Activated T-helper 2 cell treated with anti-CD3 and anti-CD28 coated beads, Interferon-gamma antibody, Interleukin-2, Interleukin-4, amounts not matched to agents 10 μg/mL and 5 μg/mL and 100 μg/mL, durations not matched to agents 14 hours and 24 hours and 36 hours (primary cell): ENCODE measurements around the gene KIAA0232. TPM values are rescaled to one million over a fixed set of nuclear protein-coding genes. Genes with fewer than 3 reads are reported as not detected.
"Not testable (repeated sequence)": the region's sequence is repeated elsewhere in the genome, so short reads cannot be mapped to it uniquely, and the experiment has no call there.

ENCODE experiments used
- DNase-seq: peaks from one replicate; pipeline ENCODE4 v3.0.0; 2021; ENCODE audit warnings: low spot score
- H3K27ac Mint-ChIP-seq: one replicate; pipeline ENCODE4 v1.8.0; 2021; ENCODE audit warnings: mixed read lengths
- H3K27me3 Mint-ChIP-seq: one replicate; pipeline ENCODE4 v1.8.0; 2021; ENCODE audit warnings: low read depth, mixed read lengths
- H3K36me3 Mint-ChIP-seq: one replicate; pipeline ENCODE4 v1.8.0; 2021; ENCODE audit warnings: low read depth, mixed read lengths
- H3K4me1 Mint-ChIP-seq: one replicate; pipeline ENCODE4 v1.8.0; 2021; ENCODE audit warnings: low read depth, mixed read lengths
- H3K4me3 Mint-ChIP-seq: one replicate; pipeline ENCODE4 v1.8.0; 2021; ENCODE audit warnings: low read depth, mild to moderate bottlenecking, moderate library complexity, mixed read lengths
- H3K9me3 Mint-ChIP-seq: one replicate; pipeline ENCODE4 v1.8.0; 2021; ENCODE audit warnings: mixed read lengths
- intact Hi-C: fragments of 100-400 bp; cut with micrococcal nuclease; formaldehyde crosslinking; loops from one replicate; pipeline ENCODE4 v1.15.1; 2023
- total RNA-seq: library from RNA; stranded (reverse); gene quantifications from 2 replicates; pipeline ENCODE4 v1.2.3, GENCODE V29; 2022

KIAA0232 gene
- total RNA-seq, 1 donor from 2014 or later: 13.6 TPM

- peak; percentile 86 for DNase-seq
- peak overlapping the region; percentile 79 for H3K4me3 Mint-ChIP-seq
- H3K4me1 Mint-ChIP-seq: peaks cover 55% of the 10 kb centered on the region
- no peaks in the 10 kb centered on the region for H3K9me3 Mint-ChIP-seq
- peak overlapping the region; percentile 75 for H3K27ac Mint-ChIP-seq
- intact Hi-C loops: loop anchor here (2.0 to 5.0 kb wide), 4 partner anchors 89 to 203 kb away; partner anchors contain the start of gene TBC1D14
- H3K27me3 Mint-ChIP-seq: no peaks in the 10 kb centered on the region
- peaks cover 13% of the 10 kb centered on the region for H3K36me3 Mint-ChIP-seq
Measured at GRCh38 chr4:6783111-6783981, 819 bp downstream of the KIAA0232 start.

- Mint-ChIP-seq H3K4me1 (peaks cover 45% of the 10 kb centered on the region), H3K36me3 (peaks cover 18% of the 10 kb centered on the region), H3K9me3 (no peaks in the 10 kb centered on the region), H3K27me3 (no peaks in the 10 kb centered on the region), H3K27ac (no peak overlapping the region), H3K4me3 (peak overlapping the region; percentile 15)
- intact Hi-C loops: no loop called here
- no peak for DNase-seq
Measured at GRCh38 chr4:6785572-6785925, 3.0 kb downstream of the KIAA0232 start.

- Mint-ChIP-seq H3K36me3 (peaks cover 39% of the 10 kb centered on the region), H3K4me1 (peaks cover 49% of the 10 kb centered on the region), H3K4me3 (no peak overlapping the region), H3K9me3 (peaks cover 8% of the 10 kb centered on the region), H3K27me3 (no peaks in the 10 kb centered on the region), H3K27ac (peak overlapping the region; percentile 4)
- DNase-seq: no peak
- intact Hi-C loops: no loop called here
Measured at GRCh38 chr4:6788123-6788522, 5.6 kb downstream of the KIAA0232 start.

- H3K4me3 Mint-ChIP-seq, intact Hi-C loops, H3K27ac Mint-ChIP-seq, H3K9me3 Mint-ChIP-seq, DNase-seq, H3K27me3 Mint-ChIP-seq: not testable (repeated sequence)
- H3K36me3 Mint-ChIP-seq: peaks cover 56% of the 10 kb centered on the region
- H3K4me1 Mint-ChIP-seq: peaks cover 48% of the 10 kb centered on the region
Measured at GRCh38 chr4:6791245-6791644, 8.7 kb downstream of the KIAA0232 start.

- DNase-seq, H3K9me3 Mint-ChIP-seq, intact Hi-C loops, H3K27me3 Mint-ChIP-seq, H3K4me3 Mint-ChIP-seq: not testable (repeated sequence)
- peak overlapping the region; percentile 51 for H3K27ac Mint-ChIP-seq
- H3K36me3 Mint-ChIP-seq: peaks cover 60% of the 10 kb centered on the region
- peaks cover 52% of the 10 kb centered on the region for H3K4me1 Mint-ChIP-seq
Measured at GRCh38 chr4:6791796-6792195, 9.3 kb downstream of the KIAA0232 start.

- Mint-ChIP-seq H3K27ac (no peak overlapping the region), H3K9me3 (peaks cover 8% of the 10 kb centered on the region), H3K36me3 (peaks cover 51% of the 10 kb centered on the region), H3K4me1 (peaks cover 47% of the 10 kb centered on the region), H3K27me3 (no peaks in the 10 kb centered on the region), H3K4me3 (no peak overlapping the region)
- no peak for DNase-seq
- intact Hi-C loops: no loop called here
Measured at GRCh38 chr4:6794189-6794588, 11.7 kb downstream of the KIAA0232 start.

- Mint-ChIP-seq H3K4me3 (no peak overlapping the region), H3K36me3 (peaks cover 47% of the 10 kb centered on the region), H3K4me1 (peaks cover 50% of the 10 kb centered on the region), H3K9me3 (peaks cover 8% of the 10 kb centered on the region), H3K27ac (no peak overlapping the region), H3K27me3 (no peaks in the 10 kb centered on the region)
- intact Hi-C loops: no loop called here
- no peak for DNase-seq
Measured at GRCh38 chr4:6795821-6796220, 13.3 kb downstream of the KIAA0232 start.

- H3K27me3 Mint-ChIP-seq, intact Hi-C loops, H3K9me3 Mint-ChIP-seq, DNase-seq, H3K4me3 Mint-ChIP-seq, H3K27ac Mint-ChIP-seq: not testable (repeated sequence)
- Mint-ChIP-seq H3K4me1 (peaks cover 41% of the 10 kb centered on the region), H3K36me3 (peaks cover 35% of the 10 kb centered on the region)
Measured at GRCh38 chr4:6797368-6797767, 14.8 kb downstream of the KIAA0232 start.

- DNase-seq: no peak
- Mint-ChIP-seq H3K4me3 (no peak overlapping the region), H3K36me3 (peaks cover 26% of the 10 kb centered on the region), H3K27me3 (no peaks in the 10 kb centered on the region), H3K9me3 (no peaks in the 10 kb centered on the region), H3K4me1 (peaks cover 27% of the 10 kb centered on the region), H3K27ac (no peak overlapping the region)
- intact Hi-C loops: no loop called here
Measured at GRCh38 chr4:6799091-6799490, 16.6 kb downstream of the KIAA0232 start.

- H3K4me3 Mint-ChIP-seq: no peak overlapping the region
- no peak overlapping the region for H3K27ac Mint-ChIP-seq
- peaks cover 12% of the 10 kb centered on the region for H3K36me3 Mint-ChIP-seq
- intact Hi-C loops: no loop called here
- no peaks in the 10 kb centered on the region for H3K27me3 Mint-ChIP-seq
- DNase-seq: no peak
- no peaks in the 10 kb centered on the region for H3K9me3 Mint-ChIP-seq
- peaks cover 14% of the 10 kb centered on the region for H3K4me1 Mint-ChIP-seq
Measured at GRCh38 chr4:6802025-6802424, 19.5 kb downstream of the KIAA0232 start.

- no peak overlapping the region for H3K27ac Mint-ChIP-seq
- DNase-seq: no peak
- no peak overlapping the region for H3K4me3 Mint-ChIP-seq
- H3K4me1 Mint-ChIP-seq: peaks cover 14% of the 10 kb centered on the region
- H3K36me3 Mint-ChIP-seq: peaks cover 10% of the 10 kb centered on the region
- no peaks in the 10 kb centered on the region for H3K9me3 Mint-ChIP-seq
- no peaks in the 10 kb centered on the region for H3K27me3 Mint-ChIP-seq
- intact Hi-C loops: no loop called here
Measured at GRCh38 chr4:6802626-6803025, 20.1 kb downstream of the KIAA0232 start.

- Mint-ChIP-seq H3K27ac (no peak overlapping the region), H3K36me3 (peaks cover 10% of the 10 kb centered on the region), H3K27me3 (no peaks in the 10 kb centered on the region), H3K9me3 (no peaks in the 10 kb centered on the region), H3K4me3 (no peak overlapping the region), H3K4me1 (peaks cover 14% of the 10 kb centered on the region)
- no peak for DNase-seq
- intact Hi-C loops: no loop called here
Measured at GRCh38 chr4:6803246-6803645, 20.7 kb downstream of the KIAA0232 start.

- Mint-ChIP-seq H3K9me3 (no peaks in the 10 kb centered on the region), H3K4me3 (no peak overlapping the region), H3K27me3 (no peaks in the 10 kb centered on the region), H3K4me1 (peaks cover 10% of the 10 kb centered on the region), H3K36me3 (peaks cover 9% of the 10 kb centered on the region), H3K27ac (no peak overlapping the region)
- DNase-seq: no peak
- intact Hi-C loops: no loop called here
Measured at GRCh38 chr4:6804082-6804752, 21.7 kb downstream of the KIAA0232 start.
